OCI-LY7 (cell line): ENCODE results near the gene HOXA3. TPM values are rescaled to one million over a fixed set of nuclear protein-coding genes. Genes with fewer than 3 reads are reported as not detected.
A peak's percentile ranks its signal among the peaks of the same experiment; 100 is the strongest.

ENCODE experiments used
- BruUV-seq: library from RNA; stranded (reverse); fragments of 400-500 nt; replicated peaks from 2 replicates; lab custom pipeline; 2021; lab: Mats Ljungman, UMichigan
- CTCF ChIA-PET: fragments of 300-600 bp; sonication (Branson Sonifier 250); formaldehyde crosslinking; loops from one replicate; lab custom pipeline; 2022; ENCODE audit warnings: antibody characterized with exemption; ENCODE audit not compliant: unreplicated experiment; lab: Charles Lee
- POLR2A ChIA-PET: fragments of 300-600 bp; sonication (Branson Sonifier 250); formaldehyde crosslinking; loops from one replicate; lab custom pipeline; 2022; ENCODE audit warnings: antibody characterized with exemption; lab: Charles Lee
- DNase-seq: peaks from one replicate; pipeline ENCODE4 v3.0.0-alpha.2; 2015; ENCODE audit warnings: low spot score
- H2AFZ ChIP-seq: fragments of 200-600 bp; sonication (generic), shearing (Covaris generic); 2 replicates; pipeline ENCODE4 v1.6.1; 2014; ENCODE audit warnings: mild to moderate bottlenecking, antibody characterized with exemption, low read length, moderate library complexity
- H3K27ac ChIP-seq: fragments of 200-600 bp; sonication (generic); 2 replicates; pipeline ENCODE4 v1.5.1; 2014; ENCODE audit warnings: mixed run types, low read depth, mild to moderate bottlenecking, moderate library complexity, low read length, inconsistent platforms; ENCODE audit not compliant: poor library complexity, severe bottlenecking
- H3K36me3 ChIP-seq: fragments of 200-600 bp; sonication (generic); 2 replicates; pipeline ENCODE4 v1.6.1; 2014; ENCODE audit warnings: mild to moderate bottlenecking, antibody characterized with exemption, low read length, moderate library complexity, mixed read lengths; ENCODE audit not compliant: insufficient read depth
- H3K4me1 ChIP-seq: fragments of 200-600 bp; sonication (generic); 2 replicates; pipeline ENCODE4 v1.5.1; 2014; ENCODE audit warnings: mild to moderate bottlenecking, low read length; ENCODE audit not compliant: insufficient read depth, poor library complexity, severe bottlenecking
- H3K4me2 ChIP-seq: fragments of 200-600 bp; sonication (generic); 2 replicates; pipeline ENCODE4 v1.6.1; 2014; ENCODE audit warnings: mild to moderate bottlenecking, low read length
- H3K4me3 ChIP-seq: fragments of 200-600 bp; sonication (generic); 2 replicates; pipeline ENCODE4 v1.5.1; 2014; ENCODE audit warnings: mild to moderate bottlenecking, low read depth, low read length; ENCODE audit not compliant: poor library complexity, severe bottlenecking
- H3K79me2 ChIP-seq: fragments of 200-600 bp; sonication (generic); 2 replicates; pipeline ENCODE4 v1.6.1; 2016; ENCODE audit warnings: low read depth, mild to moderate bottlenecking, low read length, moderate library complexity, mixed read lengths; ENCODE audit not compliant: insufficient read depth
- H3K9me2 ChIP-seq: fragments of 200-600 bp; sonication (generic); 2 replicates; pipeline ENCODE4 v1.6.1; 2016; ENCODE audit warnings: mild to moderate bottlenecking, low read length, mixed read lengths; ENCODE audit not compliant: insufficient read depth
- H3K9me3 ChIP-seq: fragments of 200-600 bp; sonication (generic); 2 replicates; pipeline ENCODE4 v1.6.1; 2014; ENCODE audit warnings: mild to moderate bottlenecking, mixed run types, low read length, mixed read lengths
- H4K20me1 ChIP-seq: fragments of 200-600 bp; sonication (generic); 2 replicates; pipeline ENCODE4 v1.6.1; 2014; ENCODE audit warnings: mild to moderate bottlenecking, antibody characterized with exemption, low read length, moderate library complexity, mixed read lengths; ENCODE audit not compliant: insufficient read depth
- CTCF ChIP-seq: fragments of 200-600 bp; sonication (generic); conservative IDR thresholded peaks from 2 replicates; pipeline ENCODE4 v1.5.1; 2014; ENCODE audit warnings: mild to moderate bottlenecking, antibody characterized with exemption, low read length, moderate library complexity, mixed read lengths
- EZH2phosphoT487 ChIP-seq: fragments of 200-600 bp; sonication (generic); IDR thresholded peaks from 2 replicates; pipeline ENCODE4 v1.6.1; 2018; ENCODE audit warnings: low read depth, borderline replicate concordance, mild to moderate bottlenecking, mixed run types, antibody characterized with exemption, low read length, moderate library complexity, mixed read lengths
- intact Hi-C: fragments of 100-400 bp; cut with micrococcal nuclease; formaldehyde crosslinking; loops from one replicate; pipeline ENCODE4 v1.10.0; 2022; ENCODE audit not compliant: unreplicated experiment
- total RNA-seq, 2 experiments: library from RNA; depleted of rRNA in 1 of 2; stranded (reverse); fragments of >200 nt in 1 of 2; shearing (Covaris generic) in 1 of 2; gene quantifications; 2 replicates each; pipeline ENCODE4 v1.2.3, GENCODE V29; 2014 to 2022

The HOXA3 gene
- total RNA-seq, 2 experiments from 2014 or later: 0.41 to 2.7 TPM

DNA sequence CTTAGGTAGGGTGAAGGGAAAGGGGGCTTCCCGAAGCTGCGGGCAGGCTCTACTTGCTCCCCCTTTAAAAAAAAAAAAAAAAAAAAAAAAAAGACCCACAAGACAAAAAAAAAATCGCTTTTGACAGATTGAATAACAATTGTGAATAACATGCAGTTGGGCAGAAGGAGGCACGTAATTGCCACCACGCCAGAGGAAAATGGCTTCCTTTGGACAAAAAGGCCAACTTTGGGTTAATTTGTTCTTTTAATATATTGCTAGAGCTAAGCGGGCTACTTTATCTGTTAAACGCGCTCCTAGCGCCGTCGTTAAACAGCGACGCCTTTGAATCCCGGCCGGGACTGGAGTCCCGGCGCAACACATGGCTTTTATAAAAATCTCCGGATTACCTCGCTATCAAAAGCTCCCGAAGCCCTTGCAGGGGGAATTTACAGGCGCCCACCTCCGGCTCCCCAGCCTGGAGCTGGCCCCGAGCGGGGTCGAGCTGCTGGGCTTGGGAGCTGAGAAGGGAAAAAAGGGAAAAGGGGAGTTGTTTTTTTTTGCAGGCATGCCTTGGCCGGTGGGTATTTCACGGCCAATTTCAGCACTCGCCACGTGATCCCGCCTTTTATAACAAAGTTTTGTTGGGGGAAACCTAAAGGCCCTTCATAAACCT is 31.4 kb upstream of the HOXA3 start:
- TF ChIP-seq EZH2phosphoT487 (no peak), CTCF (no peak)
- Histone ChIP-seq H2AFZ (no peak overlapping the region), H4K20me1 (no peaks in the 10 kb centered on the region), H3K4me1 (no peaks in the 10 kb centered on the region), H3K4me3 (no peak overlapping the region), H3K79me2 (no peaks in the 10 kb centered on the region), H3K27ac (no peak overlapping the region), H3K36me3 (no peaks in the 10 kb centered on the region), H3K4me2 (peak overlapping the region; percentile 43; the same call in 1 of the 2 replicates), H3K9me3 (no peaks in the 10 kb centered on the region), H3K9me2 (no peaks in the 10 kb centered on the region)
- POLR2A ChIA-PET: interaction anchor here (0.7 kb wide), 1 partner anchor 389 kb away, joined by 5 read pairs; no protein-coding TSS in a partner anchor
- DNase-seq: no peak
- CTCF ChIA-PET: no interaction called here
- intact Hi-C loops: no loop called here
- BruUV-seq: no TSS peak

GRCh38 chr7:27182861-27183681 is 30.7 kb upstream of the HOXA3 start:
- Histone ChIP-seq H3K4me3 (no peak overlapping the region), H3K79me2 (no peaks in the 10 kb centered on the region), H3K27ac (no peak overlapping the region), H3K9me3 (no peaks in the 10 kb centered on the region), H3K36me3 (no peaks in the 10 kb centered on the region), H2AFZ (no peak overlapping the region), H3K9me2 (no peaks in the 10 kb centered on the region), H3K4me1 (no peaks in the 10 kb centered on the region), H3K4me2 (no peak overlapping the region), H4K20me1 (no peaks in the 10 kb centered on the region)
- ChIA-PET POLR2A (interaction anchor here (0.7 kb wide), 1 partner anchor 389 kb away, joined by 5 read pairs; no protein-coding TSS in a partner anchor), CTCF (no interaction called here)
- intact Hi-C loops: no loop called here
- BruUV-seq: no TSS peak
- DNase-seq: no peak
- TF ChIP-seq CTCF (no peak), EZH2phosphoT487 (no peak)
